Endothelial cell (in vitro differentiated cells): ENCODE data around the gene EGFLAM. TPM values are rescaled to one million over a fixed set of nuclear protein-coding genes. Genes with fewer than 3 reads are reported as not detected.

Experiments
- DNase-seq: peaks from one replicate; pipeline ENCODE4 v3.0.0; 2021; ENCODE audit warnings: low spot score
- H3K27ac Mint-ChIP-seq: one replicate; pipeline ENCODE4 v1.8.0; 2021; ENCODE audit warnings: mixed read lengths, inconsistent platforms; ENCODE audit not compliant: unreplicated experiment
- H3K27me3 Mint-ChIP-seq: one replicate; pipeline ENCODE4 v1.8.0; 2021; ENCODE audit warnings: mild to moderate bottlenecking, moderate library complexity, mixed read lengths, inconsistent platforms; ENCODE audit not compliant: unreplicated experiment
- H3K36me3 Mint-ChIP-seq: one replicate; pipeline ENCODE4 v1.8.0; 2021; ENCODE audit warnings: mild to moderate bottlenecking, low read depth, mixed read lengths, inconsistent platforms; ENCODE audit not compliant: unreplicated experiment
- H3K4me1 Mint-ChIP-seq: one replicate; pipeline ENCODE4 v1.8.0; 2021; ENCODE audit warnings: mild to moderate bottlenecking, mixed read lengths, inconsistent platforms; ENCODE audit not compliant: unreplicated experiment
- H3K4me3 Mint-ChIP-seq: one replicate; pipeline ENCODE4 v1.8.0; 2021; ENCODE audit warnings: mild to moderate bottlenecking, mixed read lengths, inconsistent platforms; ENCODE audit not compliant: unreplicated experiment
- H3K9me3 Mint-ChIP-seq: one replicate; pipeline ENCODE4 v1.8.0; 2021; ENCODE audit warnings: mixed read lengths, inconsistent platforms; ENCODE audit not compliant: unreplicated experiment
- CTCF ChIP-seq: fragments of 200-600 bp; sonication (generic); IDR thresholded peaks from one replicate; pipeline ENCODE4 v1.5.0; 2021; ENCODE audit warnings: antibody characterized with exemption; ENCODE audit not compliant: unreplicated experiment
- total RNA-seq: library from RNA; stranded (reverse); fragmentation: NEBNext Ultra II Directional; extraction: Animal tissue kit (Norgen Biotek cat#: 25700); gene quantifications from one replicate; pipeline ENCODE4 v1.2.1, GENCODE V29; 2021; ENCODE audit not compliant: unreplicated experiment

EGFLAM gene
- total RNA-seq, 1 donor from 2014 or later, result 29.6 TPM

GRCh38 chr5:38442247-38442573 is 183.9 kb downstream of the EGFLAM start:
- Mint-ChIP-seq H3K4me3 (no peak overlapping the region), H3K4me1 (peaks cover 5% of the 10 kb centered on the region), H3K27me3 (no peaks in the 10 kb centered on the region), H3K36me3 (no peaks in the 10 kb centered on the region), H3K9me3 (no peaks in the 10 kb centered on the region), H3K27ac (no peak overlapping the region)
- no peak for DNase-seq
- no peak for TF ChIP-seq CTCF

GRCh38 chr5:38443390-38443789 is 185.0 kb downstream of the EGFLAM start:
- no peaks in the 10 kb centered on the region for H3K9me3 Mint-ChIP-seq
- TF ChIP-seq CTCF, result no peak
- H3K27ac Mint-ChIP-seq, result no peak overlapping the region
- H3K36me3 Mint-ChIP-seq, result no peaks in the 10 kb centered on the region
- peaks cover 12% of the 10 kb centered on the region for H3K4me1 Mint-ChIP-seq
- H3K4me3 Mint-ChIP-seq, result no peak overlapping the region
- DNase-seq, result no peak
- peaks cover 1% of the 10 kb centered on the region for H3K27me3 Mint-ChIP-seq

- Mint-ChIP-seq H3K9me3 (no peaks in the 10 kb centered on the region), H3K27me3 (peaks cover 1% of the 10 kb centered on the region), H3K4me1 (peaks cover 22% of the 10 kb centered on the region), H3K36me3 (peaks cover 5% of the 10 kb centered on the region), H3K27ac (no peak overlapping the region), H3K4me3 (no peak overlapping the region)
- no peak for TF ChIP-seq CTCF
- DNase-seq, result no peak
Measured at GRCh38 chr5:38445374-38446028, 187.1 kb downstream of the EGFLAM start.

- H3K4me3 Mint-ChIP-seq, result no peak overlapping the region
- no peak for DNase-seq
- H3K4me1 Mint-ChIP-seq, result peaks cover 28% of the 10 kb centered on the region
- H3K27ac Mint-ChIP-seq, result no peak overlapping the region
- no peak for TF ChIP-seq CTCF
- H3K27me3 Mint-ChIP-seq, result peaks cover 3% of the 10 kb centered on the region
- H3K36me3 Mint-ChIP-seq, result peaks cover 5% of the 10 kb centered on the region
- H3K9me3 Mint-ChIP-seq, result no peaks in the 10 kb centered on the region
Measured at GRCh38 chr5:38446029-38446522, 187.7 kb downstream of the EGFLAM start.

- H3K27ac Mint-ChIP-seq, result no peak overlapping the region
- no peak for TF ChIP-seq CTCF
- no peak overlapping the region for H3K4me3 Mint-ChIP-seq
- no peak for DNase-seq
- peaks cover 3% of the 10 kb centered on the region for H3K27me3 Mint-ChIP-seq
- peaks cover 29% of the 10 kb centered on the region for H3K4me1 Mint-ChIP-seq
- no peaks in the 10 kb centered on the region for H3K9me3 Mint-ChIP-seq
- H3K36me3 Mint-ChIP-seq, result peaks cover 5% of the 10 kb centered on the region
Measured at GRCh38 chr5:38447056-38447455, 188.7 kb downstream of the EGFLAM start.
